Adrenal gland (tissue), 12 donors: ENCODE results near the gene GOLPH3. TPM values are rescaled to one million over a fixed set of nuclear protein-coding genes. Genes with fewer than 3 reads are reported as not detected.

Experiments used
- DNase-seq, 7 donors: peaks; one replicate each; pipeline ENCODE4 v3.0.0-alpha.2; 2019 to 2020
- H3K27ac ChIP-seq, 5 donors: fragments of 200-600 bp; sonication (generic) in 4 of 5; 1 replicate in 3 of 5; 2 replicates in 2 of 5; pipeline versions ENCODE4 v1.5.1 to v1.8.0; 2016 to 2020; ENCODE audit warnings: mild to moderate bottlenecking in 1 of 5
- H3K27me3 ChIP-seq: fragments of 200-600 bp; 2 replicates; pipeline ENCODE4 v1.8.0; 2021
- H3K36me3 ChIP-seq, 2 donors: fragments of 200-600 bp; replicated peaks in 1 of 2; 1 replicate in 1 of 2; 2 replicates in 1 of 2; pipeline versions ENCODE4 v1.5.1 to v1.8.0; 2018 to 2022
- H3K4me1 ChIP-seq, 2 donors: fragments of 200-600 bp; replicated peaks in 1 of 2; 1 replicate in 1 of 2; 2 replicates in 1 of 2; pipeline versions ENCODE4 v1.5.1 to v1.8.0; 2018 to 2021
- H3K4me3 ChIP-seq, 4 donors: fragments of 200-600 bp; sonication (generic) in 3 of 4; one replicate each; pipeline ENCODE4 v1.5.1; 2016 to 2018
- H3K9me3 ChIP-seq, 3 donors: fragments of 200-600 bp; sonication (generic) in 1 of 3; replicated peaks in 1 of 3; 1 replicate in 2 of 3; 2 replicates in 1 of 3; pipeline versions ENCODE4 v1.5.1 to v1.8.0; 2016 to 2021
- CTCF ChIP-seq, 6 experiments: fragments of 450-650 bp in 4 of 6; fragments of 200-600 bp in 2 of 6; sonication (generic) in 1 of 6; IDR thresholded peaks; 1 replicate in 5 of 6; 2 replicates in 1 of 6; pipeline versions ENCODE4 v1.5.1 to v1.8.0; 2016 to 2021; ENCODE audit warnings: antibody characterized with exemption in 6 of 6, mild to moderate bottlenecking in 2 of 6, moderate library complexity in 1 of 6
- POLR2A ChIP-seq, 2 donors: fragments of 450-650 bp; IDR thresholded peaks; one replicate each; pipeline ENCODE4 v1.6.1; 2017; ENCODE audit warnings: antibody characterized with exemption in 2 of 2, mild to moderate bottlenecking in 2 of 2, moderate library complexity in 1 of 2
- WGBS, 4 donors: extraction: QIAGEN DNeasy Blood & Tissue Kit in 2 of 4; methylation state at CpG; one replicate each; pipeline versions ENCODE4 v1.1.5 to v1.1.7; 2013 to 2017; 5-methylcytosine and 5-hydroxymethylcytosine counted together
- intact Hi-C, 2 donors: fragments of 100-400 bp; cut with DNase I; formaldehyde crosslinking; loops; one replicate each; pipeline versions ENCODE4 v1.14.1 to v1.15.0; 2022 to 2023
- polyA plus RNA-seq, 3 donors: library from polyadenylated mRNA; stranded (reverse); fragments of 200-250 nt in 2 of 3; fragments of 350-450 nt in 1 of 3; fragmentation: Illumina TruSeq in 1 of 3; extraction: RNeasy Lipid Tissue Mini Kit (QIAGEN cat#74804) in 1 of 3; gene quantifications; one replicate each; pipeline ENCODE4 v1.2.3, GENCODE V29; 2013 to 2014
- total RNA-seq, 9 donors: library from RNA; depleted of rRNA in 4 of 9; stranded (reverse); fragments of >200 nt in 4 of 9; fragments of 120-200 nt in 1 of 9; fragmentation: NEBNext Ultra II Directional in 1 of 9; extraction: Animal tissue kit (Norgen Biotek cat#: 25700) in 1 of 9; gene quantifications; one replicate each; pipeline versions ENCODE4 v1.1.0 to v1.2.4, GENCODE V29; 2013 to 2023
- donor health status: healthy with polysubstance abuse.
- donor health status: Bipolar disorder and iron deficiency.
- donor health status: DM: yes; HTN: yes; CAD: no.
- donor health status: DM: no; HTN: no; CAD: no.
- donor health status: DM: no; HTN: no; CAD: no.
- donor health status: DM: yes; HTN: yes; CAD: no.

The GOLPH3 gene
- total and polyA plus RNA-seq, 12 donors = 27.8 to 206 (median 77.0) TPM

DNA sequence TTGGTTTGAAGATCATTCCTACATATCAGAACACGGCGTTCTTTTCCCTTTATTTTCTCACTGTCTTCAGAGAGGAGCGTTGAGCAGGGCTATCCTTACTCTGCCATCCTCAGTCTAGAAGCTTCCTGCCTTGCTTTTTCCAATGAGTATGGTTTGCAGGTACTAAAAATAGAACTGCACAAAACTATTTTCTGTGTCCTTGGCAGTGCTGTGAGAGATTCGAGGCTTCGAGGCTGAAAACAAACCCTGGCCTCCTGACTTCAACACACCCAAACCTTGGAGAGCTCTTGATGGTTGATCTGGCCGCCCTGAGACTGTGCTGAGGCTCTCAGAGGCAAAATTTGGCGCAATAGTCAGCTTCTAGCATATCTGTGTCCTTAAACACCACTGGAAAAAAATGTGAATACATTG lies 78.9 kb downstream of the GOLPH3 start:
- Histone ChIP-seq H3K9me3 (no peaks in the 10 kb centered on the region), H3K36me3 (peaks cover 0 to 13% of the 10 kb centered on the region in 2 donors), H3K27me3 (no peaks in the 10 kb centered on the region), H3K4me1 (peaks cover 0 to 12% of the 10 kb centered on the region in 2 donors), H3K27ac (peak overlapping the region in 2 of 5 donors; percentile 35 to 39), H3K4me3 (no peak overlapping the region)
- TF ChIP-seq CTCF (IDR thresholded peaks at IDR 0.05) (no peak), POLR2A (IDR thresholded peaks at IDR 0.05) (no peak)
- WGBS, 4 donors = 42 to 55% (median 53%) methylated on average over 7 of the region's 7 CpGs
- intact Hi-C loops = no loop called here
- peak in 6 of 7 donors; percentile 27 to 61 (median 36) for DNase-seq

- H3K27ac ChIP-seq = peak overlapping the region in 2 of 5 donors; percentile 35 to 39
- peaks cover 0 to 9% of the 10 kb centered on the region in 2 donors for H3K4me1 ChIP-seq
- DNase-seq = no peak
- intact Hi-C loops = loop anchor here in 1 of 2 donors (5.0 kb wide), 1 partner anchor 267 kb away; no protein-coding TSS in a partner anchor
- H3K4me3 ChIP-seq = no peak overlapping the region
- TF ChIP-seq POLR2A (IDR thresholded peaks at IDR 0.05) (no peak), CTCF (IDR thresholded peaks at IDR 0.05) (no peak)
- 76 to 95% (median 91%) methylated on average over 5 of the region's 5 CpGs for WGBS, 4 donors
- no peaks in the 10 kb centered on the region for H3K27me3 ChIP-seq
- peaks cover 0 to 13% of the 10 kb centered on the region in 2 donors for H3K36me3 ChIP-seq
- no peaks in the 10 kb centered on the region for H3K9me3 ChIP-seq
Observed at GRCh38 chr5:32094691-32095090, 79.4 kb downstream of the GOLPH3 start.

DNA sequence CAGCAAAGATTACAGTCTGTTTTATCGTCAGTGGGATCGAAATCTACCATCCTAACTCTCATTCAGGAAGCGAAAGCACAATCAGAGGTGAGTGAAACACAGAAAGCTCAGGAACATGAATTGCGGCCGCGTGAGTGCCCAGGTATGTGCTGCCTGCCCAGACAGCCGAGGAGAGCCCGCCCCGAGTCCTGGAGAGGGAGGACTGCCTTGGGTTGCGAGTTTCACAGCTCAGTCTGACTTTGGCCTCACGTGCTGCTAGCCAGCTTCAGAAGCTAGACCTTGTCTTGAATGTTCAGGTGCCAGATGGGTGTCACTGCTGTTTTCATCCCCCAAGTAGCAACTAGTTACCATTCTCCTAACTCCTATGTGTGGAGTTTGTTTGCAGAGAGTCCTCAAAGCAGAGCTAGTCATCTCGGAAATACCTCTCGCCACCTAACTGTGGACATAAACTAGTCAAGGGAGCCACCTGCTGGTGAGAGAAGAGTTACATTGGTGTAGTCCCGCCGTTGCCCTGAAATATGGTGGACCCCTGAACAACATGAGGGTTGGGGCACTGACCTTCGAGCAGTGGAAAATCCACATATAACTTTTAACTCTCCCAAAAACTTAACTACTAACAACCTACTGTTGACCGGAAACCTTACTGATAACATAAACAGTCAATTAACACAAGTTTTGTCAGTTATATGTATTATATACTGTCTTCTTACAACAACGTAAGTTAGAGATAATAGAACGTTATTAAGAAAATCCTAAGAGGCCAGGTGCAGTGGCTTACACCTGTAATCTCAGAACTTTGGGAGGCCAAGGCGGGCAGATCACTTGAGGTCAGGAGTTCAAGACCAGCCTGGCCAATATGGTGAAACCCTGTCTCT lies 80.9 kb downstream of the GOLPH3 start:
- H3K27me3 ChIP-seq = no peaks in the 10 kb centered on the region
- no peaks in the 10 kb centered on the region for H3K9me3 ChIP-seq
- H3K4me3 ChIP-seq = no peak overlapping the region
- peaks cover 0 to 5% of the 10 kb centered on the region in 2 donors for H3K4me1 ChIP-seq
- TF ChIP-seq POLR2A (IDR thresholded peaks at IDR 0.05) (no peak), CTCF (IDR thresholded peaks at IDR 0.05) (peak; percentile 58 to 86 (median 74))
- H3K36me3 ChIP-seq = peaks cover 0 to 2% of the 10 kb centered on the region in 2 donors
- WGBS, 4 donors = 44 to 58% (median 54%) methylated on average over 18 to 20 of the region's 20 CpGs
- no peak overlapping the region for H3K27ac ChIP-seq
- peak; percentile 61 to 82 (median 78) for DNase-seq
- intact Hi-C loops = loop anchor here in 1 of 2 donors (5.0 kb wide), 1 partner anchor 266 kb away; no protein-coding TSS in a partner anchor

DNA sequence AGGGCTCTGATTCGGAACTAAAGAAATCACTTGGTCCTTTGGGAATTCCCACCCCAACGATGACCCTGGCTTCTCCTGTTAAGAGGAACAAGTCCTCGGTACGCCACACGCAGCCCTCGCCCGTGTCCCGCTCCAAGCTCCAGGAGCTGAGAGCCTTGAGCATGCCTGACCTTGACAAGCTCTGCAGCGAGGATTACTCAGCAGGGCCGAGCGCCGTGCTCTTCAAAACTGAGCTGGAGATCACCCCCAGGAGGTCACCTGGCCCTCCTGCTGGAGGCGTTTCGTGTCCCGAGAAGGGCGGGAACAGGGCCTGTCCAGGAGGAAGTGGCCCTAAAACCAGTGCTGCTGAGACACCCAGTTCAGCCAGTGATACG lies 83.4 kb downstream of the GOLPH3 start:
- Histone ChIP-seq H3K4me1 (peaks cover 0 to 5% of the 10 kb centered on the region in 2 donors), H3K27ac (no peak overlapping the region), H3K36me3 (no peaks in the 10 kb centered on the region), H3K9me3 (no peaks in the 10 kb centered on the region), H3K4me3 (peak overlapping the region in 1 of 4 donors; percentile 5), H3K27me3 (no peaks in the 10 kb centered on the region)
- 47 to 65% (median 57%) methylated on average over 10 to 17 of the region's 17 CpGs for WGBS, 4 donors
- DNase-seq = peak; percentile 65 to 89 (median 82)
- intact Hi-C loops = loop anchor here in 1 of 2 donors (5.0 kb wide), 1 partner anchor 263 kb away; no protein-coding TSS in a partner anchor
- TF ChIP-seq CTCF (IDR thresholded peaks at IDR 0.05) (no peak), POLR2A (IDR thresholded peaks at IDR 0.05) (no peak)
